HG02943 (cell line): ENCODE data around the gene CDC42EP4.
A peak's percentile ranks its signal among the peaks of the same experiment; 100 is the strongest.
"Not testable (repeated sequence)": the region's sequence is repeated elsewhere in the genome, so short reads cannot be mapped to it uniquely, and the experiment has no call there.

Experiments used
- ATAC-seq: cut with Tn5 transposase; IDR thresholded peaks from one replicate; pipeline ENCODE4 v1.9.1; 2021; ENCODE audit warnings: mild to moderate bottlenecking, low read depth, moderate library complexity; ENCODE audit not compliant: unreplicated experiment

The CDC42EP4 gene

DNA sequence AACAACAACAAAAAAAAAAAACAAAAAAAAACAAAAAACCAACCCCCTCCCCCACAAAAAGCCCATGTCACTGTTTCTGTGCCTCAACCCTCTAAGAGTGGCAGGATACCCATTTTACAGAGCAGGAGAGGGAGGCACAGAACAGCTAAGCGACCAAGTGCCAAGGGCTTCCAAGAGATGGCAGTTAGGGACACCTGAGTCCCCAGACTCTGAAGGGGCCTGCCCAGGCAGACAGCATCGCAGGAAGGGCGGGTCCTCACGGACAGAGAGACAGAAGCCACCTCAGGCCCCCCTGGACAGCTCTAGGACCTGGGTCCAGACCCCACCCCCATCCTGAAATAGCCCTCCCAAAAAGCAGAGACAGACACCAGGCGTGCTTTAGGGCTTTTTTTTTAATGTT, 28.6 kb downstream of the CDC42EP4 start:
- ATAC-seq: no peak

- no peak for ATAC-seq
Observed at GRCh38 chr17:73282629-73283028, 29.2 kb downstream of the CDC42EP4 start.

- ATAC-seq: no peak
Observed at GRCh38 chr17:73281928-73282327, 29.9 kb downstream of the CDC42EP4 start.

GRCh38 chr17:73280191-73280590, 31.6 kb downstream of the CDC42EP4 start:
- no peak for ATAC-seq

GRCh38 chr17:73279704-73280103, 32.1 kb downstream of the CDC42EP4 start:
- no peak for ATAC-seq

GRCh38 chr17:73278465-73279453, 33.0 kb downstream of the CDC42EP4 start:
- ATAC-seq: no peak

- no peak for ATAC-seq
Observed at GRCh38 chr17:73278049-73278464, 33.7 kb downstream of the CDC42EP4 start.

DNA sequence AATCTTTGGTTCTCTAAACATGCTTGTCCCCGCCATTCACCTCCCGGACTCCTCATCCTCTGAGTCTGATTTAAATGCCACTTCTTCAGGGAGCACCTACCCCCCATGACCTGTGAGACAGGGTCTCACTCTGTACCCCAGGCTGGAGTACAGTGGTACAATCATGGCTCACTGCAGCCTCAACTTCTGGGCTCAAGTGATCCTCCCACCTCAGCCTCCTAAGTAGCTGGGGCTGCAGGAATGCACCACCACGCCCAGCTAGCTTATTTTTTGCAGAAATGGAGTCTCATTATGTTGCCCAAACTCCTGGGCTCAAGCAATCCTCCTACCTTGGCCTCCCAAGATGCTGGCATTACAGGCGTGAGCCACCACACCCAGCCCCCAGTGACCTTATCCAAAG, 37.3 kb downstream of the CDC42EP4 start:
- no peak for ATAC-seq

GRCh38 chr17:73272906-73273218, 38.9 kb downstream of the CDC42EP4 start:
- ATAC-seq: no peak

DNA sequence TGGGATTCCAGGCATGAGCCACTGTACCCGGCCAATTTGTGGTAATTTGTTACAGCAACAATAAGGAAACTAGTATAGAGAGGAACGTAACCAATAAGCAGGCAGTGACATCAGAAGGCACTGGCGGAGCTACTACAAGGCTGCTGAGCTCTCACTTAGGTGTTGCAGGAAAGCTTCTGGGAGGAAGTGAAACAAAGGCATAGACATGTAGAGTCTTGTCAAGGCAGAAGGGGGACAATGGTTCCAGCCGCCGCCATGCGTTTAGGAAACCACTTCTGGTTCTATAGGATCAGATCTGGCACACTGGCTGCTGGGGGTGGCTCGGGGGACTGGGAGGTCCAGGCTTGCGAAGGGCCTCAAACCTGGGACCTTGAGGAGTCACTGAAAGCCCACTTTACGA, 40.7 kb downstream of the CDC42EP4 start:
- peak; percentile 95 for ATAC-seq

GRCh38 chr17:73269791-73270190, 42.0 kb downstream of the CDC42EP4 start:
- ATAC-seq: no peak

DNA sequence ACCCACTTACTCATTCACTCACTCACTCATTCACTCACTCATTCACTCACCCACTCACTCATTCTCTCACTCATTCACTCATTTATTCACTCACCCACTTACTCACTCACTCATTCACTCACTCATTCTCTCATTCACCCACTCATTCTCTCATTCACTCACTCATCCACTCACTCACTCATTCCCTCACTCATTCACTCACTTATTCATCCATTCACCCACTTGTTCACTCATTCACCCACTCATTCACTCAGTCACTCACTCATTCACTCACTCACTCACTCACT, 42.5 kb downstream of the CDC42EP4 start:
- ATAC-seq: no peak

GRCh38 chr17:73268582-73269328, 43.0 kb downstream of the CDC42EP4 start:
- no peak for ATAC-seq

DNA sequence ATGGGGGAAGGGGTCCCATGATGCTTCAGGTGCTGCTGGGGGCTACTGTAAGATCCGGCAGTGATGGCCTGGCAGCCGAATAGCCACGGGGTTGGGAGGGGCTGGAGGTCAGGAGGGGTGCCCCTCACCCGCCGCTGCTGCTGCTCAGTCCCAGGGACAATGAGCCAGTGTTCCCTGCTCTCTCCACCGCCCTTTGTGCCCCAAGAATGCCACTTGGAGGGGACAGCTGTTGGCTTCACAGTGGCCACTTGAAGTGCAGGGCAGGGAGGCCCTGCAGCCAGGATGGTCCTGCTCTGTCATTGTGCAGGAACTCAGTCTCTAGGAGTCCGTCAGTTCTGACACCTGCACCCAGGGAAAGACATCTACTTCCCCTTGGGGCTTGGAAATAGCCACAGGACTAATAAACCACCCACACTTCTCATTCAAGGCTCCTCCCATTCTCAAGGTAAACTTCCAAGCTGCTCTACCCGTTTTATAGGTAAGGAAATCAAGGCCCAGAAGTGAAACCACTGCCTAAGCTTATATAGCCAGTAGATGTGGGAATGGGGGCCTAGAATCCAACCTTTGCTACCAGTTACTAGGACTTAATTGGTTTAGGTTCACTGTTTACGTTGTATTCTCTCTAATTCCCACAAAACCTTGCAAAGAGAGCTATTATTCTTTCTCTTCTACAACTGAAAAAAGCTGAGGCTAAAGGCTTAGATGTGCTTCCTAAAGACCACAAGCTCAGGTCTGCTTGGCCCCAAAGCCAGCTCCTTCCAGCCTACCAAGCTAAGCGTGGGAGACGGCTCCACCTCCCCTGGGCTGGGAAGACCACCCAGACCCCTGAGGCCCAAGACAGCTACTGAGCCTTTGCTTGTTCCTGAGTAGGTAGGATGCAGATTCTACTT, 43.9 kb downstream of the CDC42EP4 start:
- ATAC-seq: no peak

GRCh38 chr17:73266796-73267195, 45.0 kb downstream of the CDC42EP4 start:
- ATAC-seq: no peak

DNA sequence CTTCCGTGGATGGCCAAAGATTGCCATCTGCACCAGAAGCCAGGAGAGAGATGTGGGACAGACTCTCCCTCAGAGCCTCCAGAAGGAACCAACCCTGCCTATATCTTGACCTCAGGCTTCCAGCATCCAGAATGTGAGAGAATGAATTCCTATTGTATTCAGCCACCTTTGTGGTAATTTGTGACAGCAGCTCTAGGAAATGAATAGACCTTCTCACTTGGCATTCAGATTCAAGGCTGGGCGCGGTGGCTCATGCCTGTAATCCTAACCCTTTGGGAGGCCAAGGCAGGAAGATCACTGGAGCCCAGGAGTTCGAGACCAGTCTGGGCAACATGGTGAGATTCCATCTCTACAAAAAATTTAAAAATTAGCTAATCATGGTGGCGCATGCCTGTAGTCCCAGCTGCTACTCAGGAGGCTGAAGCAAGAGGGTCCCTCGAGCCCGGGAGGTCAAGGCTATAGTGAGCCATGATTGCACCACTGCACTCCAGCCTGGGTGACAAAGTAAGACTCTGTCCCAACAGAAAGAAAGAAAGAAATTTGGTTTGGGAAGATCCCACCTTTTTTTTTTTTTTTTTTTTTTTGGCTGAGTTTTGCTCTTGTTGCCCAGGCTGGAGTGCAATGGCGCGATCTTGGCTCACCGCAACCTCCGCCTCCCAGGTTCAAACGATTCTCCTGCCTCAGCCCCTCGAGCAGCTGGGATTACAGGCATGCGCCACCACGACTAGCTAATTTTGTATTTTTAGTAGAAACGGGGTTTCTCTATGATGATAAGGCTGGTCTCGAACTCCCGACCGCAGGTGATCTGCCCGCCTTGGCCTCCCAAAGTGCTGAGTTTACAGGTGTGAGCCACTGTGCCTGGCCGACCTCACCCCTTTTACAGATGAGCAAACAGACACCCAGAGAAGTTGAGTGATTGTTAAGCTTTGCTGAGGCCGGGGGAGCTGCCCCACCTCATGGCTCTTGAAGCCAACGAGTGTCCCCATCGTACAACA, 45.9 kb downstream of the CDC42EP4 start:
- no peak for ATAC-seq

GRCh38 chr17:73264448-73264847, 47.4 kb downstream of the CDC42EP4 start:
- not testable (repeated sequence) for ATAC-seq

GRCh38 chr17:73262676-73263642, 48.8 kb downstream of the CDC42EP4 start:
- ATAC-seq: no peak
